Upper lobe of left lung (tissue), 6 donors: ENCODE data around the gene NOP9. TPM values are rescaled to one million over a fixed set of nuclear protein-coding genes. Genes with fewer than 3 reads are reported as not detected.
A peak's percentile ranks its signal among the peaks of the same experiment; 100 is the strongest.

ENCODE experiments used
- ATAC-seq, 2 donors: fragments of 200-7000 bp; cut with Tn5 transposase; one replicate each; pipeline ENCODE4 v1.9.1; 2022; ENCODE audit warnings: mild to moderate bottlenecking in 2 of 2, moderate library complexity in 2 of 2; ENCODE audit not compliant: low FRiP score in 2 of 2
- DNase-seq, 2 donors: peaks; one replicate each; pipeline ENCODE4 v3.0.0-alpha.2; 2019 to 2020
- H3K27ac ChIP-seq, 4 donors: fragments of 200-600 bp; sonication (generic); one replicate each; pipeline ENCODE4 v1.5.1; 2016 to 2019
- H3K27me3 ChIP-seq, 4 donors: fragments of 200-600 bp; sonication (generic); one replicate each; pipeline ENCODE4 v1.5.1; 2017 to 2019
- H3K36me3 ChIP-seq, 4 donors: fragments of 200-600 bp; sonication (generic); one replicate each; pipeline ENCODE4 v1.5.1; 2016 to 2019
- H3K4me1 ChIP-seq, 4 donors: fragments of 200-600 bp; sonication (generic); one replicate each; pipeline ENCODE4 v1.5.1; 2018 to 2019
- H3K4me3 ChIP-seq, 4 donors: fragments of 200-600 bp; sonication (generic); one replicate each; pipeline ENCODE4 v1.5.1; 2017 to 2019; ENCODE audit warnings: mild to moderate bottlenecking in 2 of 4, moderate library complexity in 1 of 4
- H3K9me3 ChIP-seq, 4 donors: fragments of 200-600 bp; sonication (generic); one replicate each; pipeline ENCODE4 v1.5.1; 2018 to 2019
- CTCF ChIP-seq, 6 experiments: fragments of 450-650 bp in 4 of 6; fragments of 200-600 bp in 2 of 6; sonication (generic) in 2 of 6; IDR thresholded peaks; one replicate each; pipeline ENCODE4 v1.5.1; 2016 to 2019; ENCODE audit warnings: antibody characterized with exemption in 6 of 6
- EP300 ChIP-seq, 4 donors: sonication (generic); formaldehyde crosslinking; IDR thresholded peaks; one replicate each; pipeline ENCODE4 v1.5.1; 2017; ENCODE audit warnings: antibody characterized with exemption in 4 of 4, control low read depth in 2 of 4
- POLR2A ChIP-seq, 4 donors: fragments of 450-650 bp; IDR thresholded peaks; one replicate each; pipeline ENCODE4 v1.5.1; 2016 to 2017; ENCODE audit warnings: antibody characterized with exemption in 4 of 4, mild to moderate bottlenecking in 2 of 4
- POLR2AphosphoS5 ChIP-seq, 2 donors: sonication (generic); formaldehyde crosslinking; IDR thresholded peaks; one replicate each; pipeline ENCODE4 v1.5.1; 2017; ENCODE audit warnings: antibody characterized with exemption in 2 of 2
- WGBS, 2 donors: methylation state at CpG; one replicate each; pipeline ENCODE4 v1.1.5; 2017 to 2018; 5-methylcytosine and 5-hydroxymethylcytosine counted together
- total RNA-seq, 6 donors: library from RNA; depleted of rRNA in 4 of 6; stranded (reverse); fragments of >200 nt in 4 of 6; gene quantifications; one replicate each; pipeline versions ENCODE4 v1.1.0 to v1.2.1, GENCODE V29; 2016 to 2021
- donor health status: DM: no; HTN: no; CAD: no; lungs with moderate emphysema.
- donor health status: DM: no; HTN: yes; CAD: no; lungs with severe emphysema.

NOP9 gene
- total RNA-seq, 6 donors from 2014 or later, result 13.3 to 31.4 (median 22.6) TPM

- 39 to 44% methylated on average over 3 of the region's 3 CpGs for WGBS, 2 donors
- H3K4me1 ChIP-seq, result peaks cover 19 to 57% (median 53%) of the 10 kb centered on the region in 4 donors
- no peaks in the 10 kb centered on the region for H3K27me3 ChIP-seq
- TF ChIP-seq EP300 (IDR thresholded peaks at IDR 0.05), result peak in 2 of 4 donors; percentile 37 to 90
- peak in 1 of 4 donors; percentile 36 for TF ChIP-seq POLR2A (IDR thresholded peaks at IDR 0.05)
- no peak for TF ChIP-seq CTCF (IDR thresholded peaks at IDR 0.05)
- peak; percentile 52 to 74 for TF ChIP-seq POLR2AphosphoS5 (IDR thresholded peaks at IDR 0.05)
- H3K9me3 ChIP-seq, result no peaks in the 10 kb centered on the region
- peaks cover 0 to 8% (median 5%) of the 10 kb centered on the region in 4 donors for H3K36me3 ChIP-seq
- DNase-seq (peak in 1 of 2 donors; percentile 79), ATAC-seq (peak; percentile 14 to 71)
- peak overlapping the region; percentile 96 to 99 (median 97) for H3K27ac ChIP-seq
- H3K4me3 ChIP-seq, result no peak overlapping the region
Measured at GRCh38 chr14:24274101-24274543, 25.5 kb upstream of the NOP9 start.

- Histone ChIP-seq H3K4me3 (no peak overlapping the region), H3K36me3 (no peaks in the 10 kb centered on the region), H3K9me3 (no peaks in the 10 kb centered on the region), H3K27ac (peak overlapping the region in 2 of 4 donors; percentile 72 to 73), H3K4me1 (peaks cover 16 to 51% (median 49%) of the 10 kb centered on the region in 4 donors), H3K27me3 (no peaks in the 10 kb centered on the region)
- 87 to 89% methylated on average over 6 of the region's 6 CpGs for WGBS, 2 donors
- DNase-seq, result no peak
- ATAC-seq, result no peak
- TF ChIP-seq POLR2AphosphoS5 (IDR thresholded peaks at IDR 0.05) (no peak), POLR2A (IDR thresholded peaks at IDR 0.05) (no peak), EP300 (IDR thresholded peaks at IDR 0.05) (no peak), CTCF (IDR thresholded peaks at IDR 0.05) (no peak)
Measured at GRCh38 chr14:24277071-24277470, 22.6 kb upstream of the NOP9 start.

- 66 to 67% methylated on average over 11 of the region's 11 CpGs for WGBS, 2 donors
- H3K27me3 ChIP-seq, result no peaks in the 10 kb centered on the region
- ATAC-seq (peak; percentile 31 to 62), DNase-seq (peak in 1 of 2 donors; percentile 68)
- no peak overlapping the region for H3K4me3 ChIP-seq
- TF ChIP-seq POLR2AphosphoS5 (IDR thresholded peaks at IDR 0.05) (peak; percentile 15 to 39), POLR2A (IDR thresholded peaks at IDR 0.05) (no peak), CTCF (IDR thresholded peaks at IDR 0.05) (no peak), EP300 (IDR thresholded peaks at IDR 0.05) (no peak)
- no peaks in the 10 kb centered on the region for H3K9me3 ChIP-seq
- H3K36me3 ChIP-seq, result no peaks in the 10 kb centered on the region
- H3K27ac ChIP-seq, result peak overlapping the region in 3 of 4 donors; percentile 48 to 73 (median 72)
- peaks cover 11 to 46% (median 44%) of the 10 kb centered on the region in 4 donors for H3K4me1 ChIP-seq
Measured at GRCh38 chr14:24277606-24278321, 21.9 kb upstream of the NOP9 start.

GRCh38 chr14:24278424-24278823, 21.2 kb upstream of the NOP9 start:
- H3K9me3 ChIP-seq, result no peaks in the 10 kb centered on the region
- no peak overlapping the region for H3K4me3 ChIP-seq
- no peaks in the 10 kb centered on the region for H3K27me3 ChIP-seq
- no peak for TF ChIP-seq POLR2A (IDR thresholded peaks at IDR 0.05)
- TF ChIP-seq EP300 (IDR thresholded peaks at IDR 0.05), result no peak
- no peak for TF ChIP-seq CTCF (IDR thresholded peaks at IDR 0.05)
- TF ChIP-seq POLR2AphosphoS5 (IDR thresholded peaks at IDR 0.05), result no peak
- H3K4me1 ChIP-seq, result peaks cover 9 to 40% (median 37%) of the 10 kb centered on the region in 4 donors
- no peaks in the 10 kb centered on the region for H3K36me3 ChIP-seq
- WGBS, 2 donors, result 88 to 91% methylated on average over 5 of the region's 5 CpGs
- peak overlapping the region in 2 of 4 donors; percentile 72 to 73 for H3K27ac ChIP-seq
- DNase-seq, result no peak
- no peak for ATAC-seq
